Thyroid gland (tissue), 4 donors: ENCODE measurements around the gene SLC35F3. TPM values are rescaled to one million over a fixed set of nuclear protein-coding genes. Genes with fewer than 3 reads are reported as not detected.

Source experiments
- DNase-seq, 2 donors: peaks; one replicate each; pipeline ENCODE4 v3.0.0-alpha.2; 2019
- H3K27ac ChIP-seq, 3 donors: fragments of 200-600 bp; sonication (generic); 1 replicate in 2 of 3; 2 replicates in 1 of 3; pipeline ENCODE4 v1.5.1; 2016 to 2019; ENCODE audit warnings: mild to moderate bottlenecking in 1 of 3, moderate library complexity in 1 of 3
- H3K27me3 ChIP-seq: fragments of 200-600 bp; sonication (generic); one replicate; pipeline ENCODE4 v1.5.1; 2019
- H3K36me3 ChIP-seq, 2 donors: fragments of 200-600 bp; sonication (generic); one replicate each; pipeline ENCODE4 v1.5.1; 2016 to 2019
- H3K4me1 ChIP-seq, 2 donors: fragments of 200-600 bp; sonication (generic); one replicate each; pipeline ENCODE4 v1.5.1; 2017 to 2019
- H3K4me3 ChIP-seq, 3 donors: fragments of 200-600 bp; sonication (generic); replicated peaks in 1 of 3; 1 replicate in 2 of 3; 2 replicates in 1 of 3; pipeline ENCODE4 v1.5.1; 2016; ENCODE audit warnings: mild to moderate bottlenecking in 1 of 3
- H3K9me3 ChIP-seq: fragments of 200-600 bp; sonication (generic); one replicate; pipeline ENCODE4 v1.5.1; 2017
- POLR2A ChIP-seq, 2 donors: fragments of 450-650 bp; IDR thresholded peaks; one replicate each; pipeline ENCODE4 v1.6.1; 2017; ENCODE audit warnings: antibody characterized with exemption in 2 of 2, mild to moderate bottlenecking in 2 of 2, moderate library complexity in 1 of 2
- WGBS, 2 donors: methylation state at CpG; one replicate each; pipeline ENCODE4 v1.1.5; 2017; 5-methylcytosine and 5-hydroxymethylcytosine counted together
- intact Hi-C: fragments of 100-400 bp; cut with DNase I; formaldehyde crosslinking; loops from one replicate; pipeline ENCODE4 v1.15.1; 2023
- total RNA-seq, 4 donors: library from RNA; depleted of rRNA; stranded (reverse); fragments of >200 nt; gene quantifications; one replicate each; pipeline ENCODE4 v1.2.3, GENCODE V29; 2016
- TF ChIP-seq, protein P1 (sequence below), 6 experiments: fragments of 200-600 bp in 3 of 6; fragments of 450-650 bp in 3 of 6; sonication (generic) in 3 of 6; IDR thresholded peaks; one replicate each; pipeline ENCODE4 v1.5.1; 2016 to 2019; ENCODE audit warnings: antibody characterized with exemption in 6 of 6, mild to moderate bottlenecking in 2 of 6, inconsistent platforms in 1 of 6, moderate library complexity in 1 of 6

The SLC35F3 gene
- total RNA-seq, 4 donors from 2014 or later = 0.89 to 1.9 (median 1.5) TPM; not detected in 1

DNA sequence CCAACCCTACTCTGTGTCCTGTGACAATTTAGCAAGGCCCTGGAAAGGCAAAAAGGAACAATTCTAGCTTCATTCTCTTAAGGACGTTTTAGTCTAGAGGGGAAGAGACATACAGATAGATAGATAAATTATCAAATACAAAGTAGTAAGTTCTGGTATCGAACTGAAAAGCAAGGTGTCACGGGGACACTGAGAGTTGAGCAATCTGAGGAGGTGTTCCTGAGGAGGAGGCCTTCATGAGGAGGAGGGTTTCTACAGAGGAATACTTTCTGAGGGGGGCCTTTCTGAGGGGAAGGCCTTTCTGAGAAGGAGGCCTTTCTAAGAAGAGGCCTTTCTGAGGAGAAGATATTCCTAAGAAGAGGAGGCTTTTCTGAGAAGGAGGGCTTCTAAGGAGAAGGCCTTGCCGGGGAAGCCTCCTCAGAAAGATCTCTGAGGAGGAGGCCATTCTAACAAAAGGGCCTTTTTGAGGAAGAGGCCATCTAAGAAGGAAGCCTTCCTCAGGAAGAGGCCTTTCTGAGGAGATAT lies 312.9 kb downstream of the SLC35F3 start:
- Histone ChIP-seq H3K4me3 (no peak overlapping the region), H3K36me3 (no peaks in the 10 kb centered on the region), H3K27me3 (no peaks in the 10 kb centered on the region), H3K9me3 (no peaks in the 10 kb centered on the region), H3K27ac (no peak overlapping the region), H3K4me1 (peaks cover 0 to 9% of the 10 kb centered on the region in 2 donors)
- 89% methylated on average over 4 of the region's 4 CpGs for WGBS, 2 donors
- intact Hi-C loops = no loop called here
- TF ChIP-seq POLR2A (IDR thresholded peaks at IDR 0.05) = no peak
- TF ChIP-seq, protein P1, sequence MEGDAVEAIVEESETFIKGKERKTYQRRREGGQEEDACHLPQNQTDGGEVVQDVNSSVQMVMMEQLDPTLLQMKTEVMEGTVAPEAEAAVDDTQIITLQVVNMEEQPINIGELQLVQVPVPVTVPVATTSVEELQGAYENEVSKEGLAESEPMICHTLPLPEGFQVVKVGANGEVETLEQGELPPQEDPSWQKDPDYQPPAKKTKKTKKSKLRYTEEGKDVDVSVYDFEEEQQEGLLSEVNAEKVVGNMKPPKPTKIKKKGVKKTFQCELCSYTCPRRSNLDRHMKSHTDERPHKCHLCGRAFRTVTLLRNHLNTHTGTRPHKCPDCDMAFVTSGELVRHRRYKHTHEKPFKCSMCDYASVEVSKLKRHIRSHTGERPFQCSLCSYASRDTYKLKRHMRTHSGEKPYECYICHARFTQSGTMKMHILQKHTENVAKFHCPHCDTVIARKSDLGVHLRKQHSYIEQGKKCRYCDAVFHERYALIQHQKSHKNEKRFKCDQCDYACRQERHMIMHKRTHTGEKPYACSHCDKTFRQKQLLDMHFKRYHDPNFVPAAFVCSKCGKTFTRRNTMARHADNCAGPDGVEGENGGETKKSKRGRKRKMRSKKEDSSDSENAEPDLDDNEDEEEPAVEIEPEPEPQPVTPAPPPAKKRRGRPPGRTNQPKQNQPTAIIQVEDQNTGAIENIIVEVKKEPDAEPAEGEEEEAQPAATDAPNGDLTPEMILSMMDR (IDR thresholded peaks at IDR 0.05) = no peak
- DNase-seq = no peak

DNA sequence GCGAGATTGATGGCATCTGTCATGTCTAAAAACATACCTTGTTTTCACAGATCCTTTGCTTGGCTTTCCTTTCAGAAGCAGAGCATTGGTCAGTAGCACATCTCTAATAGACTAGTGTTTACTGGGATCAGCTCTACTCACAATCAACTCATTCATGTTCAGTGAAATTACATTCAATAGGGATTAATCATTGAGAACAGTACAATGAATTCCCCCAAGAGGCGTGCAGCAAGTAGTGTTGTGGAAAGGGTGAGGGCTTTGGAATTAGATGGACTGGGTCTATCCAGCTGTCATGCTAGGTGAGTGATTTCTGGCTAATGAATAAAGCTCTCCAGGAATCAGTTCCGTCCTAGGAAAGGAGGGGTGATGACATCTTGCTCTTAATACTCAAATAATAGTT lies 313.6 kb downstream of the SLC35F3 start:
- 76 to 94% methylated on average over 3 of the region's 3 CpGs for WGBS, 2 donors
- no peaks in the 10 kb centered on the region for H3K36me3 ChIP-seq
- intact Hi-C loops = no loop called here
- H3K27me3 ChIP-seq = no peaks in the 10 kb centered on the region
- no peaks in the 10 kb centered on the region for H3K9me3 ChIP-seq
- TF ChIP-seq, protein P1 (IDR thresholded peaks at IDR 0.05) = no peak
- no peak for TF ChIP-seq POLR2A (IDR thresholded peaks at IDR 0.05)
- no peak overlapping the region for H3K27ac ChIP-seq
- DNase-seq = no peak
- no peak overlapping the region for H3K4me3 ChIP-seq
- peaks cover 0 to 9% of the 10 kb centered on the region in 2 donors for H3K4me1 ChIP-seq

DNA sequence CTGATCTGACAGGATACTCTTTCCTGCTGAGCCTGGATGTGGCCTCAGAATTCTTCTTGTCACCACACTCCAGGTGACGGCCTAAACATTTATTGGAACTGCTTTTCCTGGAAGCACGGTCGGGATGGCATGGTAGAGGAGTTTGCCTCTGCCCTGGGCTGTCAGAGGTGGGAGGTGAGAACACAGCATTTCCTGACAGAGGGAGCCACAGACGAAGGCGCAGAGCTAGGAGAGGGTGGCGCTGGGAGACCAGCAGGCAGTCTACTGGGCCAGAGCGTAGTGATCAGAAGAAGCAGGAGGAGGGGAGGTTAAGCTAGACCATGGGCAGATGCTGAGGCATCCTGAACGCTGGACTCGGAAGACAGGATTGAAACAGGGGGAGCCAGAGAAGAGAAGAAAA lies 315.2 kb downstream of the SLC35F3 start:
- DNase-seq = no peak
- Histone ChIP-seq H3K27ac (no peak overlapping the region), H3K36me3 (no peaks in the 10 kb centered on the region), H3K4me3 (no peak overlapping the region), H3K9me3 (no peaks in the 10 kb centered on the region), H3K27me3 (no peaks in the 10 kb centered on the region), H3K4me1 (peaks cover 0 to 5% of the 10 kb centered on the region in 2 donors)
- TF ChIP-seq POLR2A (IDR thresholded peaks at IDR 0.05) = no peak
- intact Hi-C loops = no loop called here
- WGBS, 2 donors = 88 to 93% methylated on average over 9 of the region's 9 CpGs

DNA sequence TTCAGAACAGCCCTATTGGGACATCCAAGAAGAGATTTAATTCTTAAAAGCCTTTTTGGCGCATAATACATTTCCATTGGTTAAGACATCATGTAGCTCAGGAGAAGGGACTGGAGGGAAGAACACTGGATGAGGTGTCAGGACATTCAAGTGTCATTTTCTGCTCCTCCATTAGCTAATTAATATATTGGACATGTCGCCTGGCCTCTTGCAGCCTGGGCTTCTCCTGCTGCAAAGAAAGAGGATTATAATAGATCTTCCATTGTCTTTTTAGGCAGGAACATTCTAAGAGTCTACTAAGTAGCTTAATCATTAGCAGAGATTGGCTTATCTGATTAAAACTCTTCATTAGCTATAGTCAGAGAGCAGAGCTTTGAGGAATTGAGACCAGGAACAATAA lies 317.1 kb downstream of the SLC35F3 start:
- Histone ChIP-seq H3K4me1 (no peaks in the 10 kb centered on the region), H3K27me3 (no peaks in the 10 kb centered on the region), H3K36me3 (no peaks in the 10 kb centered on the region), H3K27ac (no peak overlapping the region), H3K4me3 (no peak overlapping the region), H3K9me3 (no peaks in the 10 kb centered on the region)
- intact Hi-C loops = no loop called here
- 93 to 95% methylated on average over 2 of the region's 2 CpGs for WGBS, 2 donors
- no peak for DNase-seq
- TF ChIP-seq, protein P1 (IDR thresholded peaks at IDR 0.05) = no peak
- no peak for TF ChIP-seq POLR2A (IDR thresholded peaks at IDR 0.05)

DNA sequence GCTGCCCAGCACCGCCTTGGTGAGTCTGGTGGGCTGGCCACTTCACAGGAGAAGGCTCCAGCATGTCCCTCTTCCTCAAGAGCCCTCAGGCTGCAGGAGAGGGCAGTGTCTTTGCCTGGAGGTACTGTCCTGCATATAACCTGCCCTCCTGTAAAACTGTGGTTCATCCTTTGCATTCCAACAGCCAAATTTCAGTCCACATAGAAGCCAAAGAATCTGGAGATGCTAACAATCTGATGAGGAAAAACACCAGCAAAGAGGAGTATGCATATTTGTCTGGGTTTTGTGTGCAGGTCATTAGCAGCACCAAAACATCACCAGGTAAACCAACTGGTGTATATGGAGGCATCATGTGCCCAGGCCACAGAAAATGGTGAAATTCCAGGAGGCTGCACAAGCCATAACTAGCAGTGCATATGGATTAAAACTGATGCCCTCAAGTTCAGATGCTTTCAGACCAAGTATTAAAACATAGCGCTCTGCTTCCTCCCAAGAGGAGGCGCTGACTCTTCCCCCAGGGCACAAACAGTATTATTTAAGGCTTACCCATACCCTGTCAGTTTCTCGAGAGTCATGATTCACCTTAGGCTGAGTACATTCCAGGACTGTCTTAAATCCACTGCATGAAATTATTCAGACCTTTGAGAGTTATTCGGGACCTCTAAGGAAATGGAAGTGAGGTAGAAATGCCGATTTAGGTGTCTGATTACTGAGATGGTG lies 318.2 kb downstream of the SLC35F3 start:
- Histone ChIP-seq H3K27me3 (no peaks in the 10 kb centered on the region), H3K4me1 (no peaks in the 10 kb centered on the region), H3K9me3 (no peaks in the 10 kb centered on the region), H3K36me3 (no peaks in the 10 kb centered on the region), H3K27ac (no peak overlapping the region), H3K4me3 (no peak overlapping the region)
- no peak for TF ChIP-seq POLR2A (IDR thresholded peaks at IDR 0.05)
- TF ChIP-seq, protein P1 (IDR thresholded peaks at IDR 0.05) = no peak
- intact Hi-C loops = no loop called here
- DNase-seq = no peak
- WGBS, 2 donors = 77 to 83% methylated on average over 6 of the region's 6 CpGs
